SK-MEL-5 (cell line): ENCODE results near the gene CAP2. TPM values are rescaled to one million over a fixed set of nuclear protein-coding genes. Genes with fewer than 3 reads are reported as not detected.

Source experiments
- DNase-seq: peaks from one replicate; pipeline ENCODE4 v3.0.0-alpha.2; 2016; ENCODE audit warnings: low read depth, low spot score
- in situ Hi-C: cut with HindIII; loops from 2 replicates; pipeline ENCODE4 v1.10.0; 2016; ENCODE audit warnings: low sequenced_read_pairs, high pct_unique_total_duplicates, low pct_unique_long_range_greater_than_20kb
- polyA plus RNA-seq, 2 experiments: library from polyadenylated mRNA; depleted of rRNA; stranded (reverse); fragments of >200 nt; gene quantifications; 2 replicates each; pipeline ENCODE4 v1.2.3, GENCODE V29; 2015
- total RNA-seq: library from RNA; depleted of rRNA; stranded (reverse); fragments of >200 nt; shearing (Covaris generic); gene quantifications from 2 replicates; pipeline ENCODE4 v1.2.3, GENCODE V29; 2014; rRNA removed

CAP2 gene
- total RNA-seq = 21.3 and 21.8 TPM in 2 replicates
- 24.2 and 27.1 TPM in 2 replicates for polyA plus RNA-seq (2015; cell fraction: cytosol; rRNA removed)
- polyA plus RNA-seq (2015; cell fraction: nucleus; rRNA removed) = 11.4 and 17.3 TPM in 2 replicates

- in situ Hi-C loops = no loop called here
- DNase-seq = peak; percentile 73
Observed at GRCh38 chr6:17392978-17393891, at the start of gene CAP2. TSS of gene CAP2 (plus strand) at chr6:17393595. CDS start at chr6:17421556, 27,961 bp downstream.

GRCh38 chr6:17347012-17347411 is 46.4 kb upstream of the CAP2 start:
- in situ Hi-C loops = no loop called here

GRCh38 chr6:17349427-17349826 is 44.0 kb upstream of the CAP2 start:
- in situ Hi-C loops = no loop called here
- DNase-seq = no peak

More at GRCh38 chr6:17347012-17347411, 46.4 kb upstream of the CAP2 start:
- DNase-seq = no peak

GRCh38 chr6:17352302-17352701 is 41.1 kb upstream of the CAP2 start:
- in situ Hi-C loops = no loop called here

GRCh38 chr6:17353440-17354175 is 39.8 kb upstream of the CAP2 start:
- no peak for DNase-seq
- in situ Hi-C loops = no loop called here

More at GRCh38 chr6:17352302-17352701, 41.1 kb upstream of the CAP2 start:
- DNase-seq = no peak

GRCh38 chr6:17354700-17355403 is 38.5 kb upstream of the CAP2 start:
- DNase-seq = no peak
- in situ Hi-C loops = no loop called here

- no peak for DNase-seq
- in situ Hi-C loops = no loop called here
Observed at GRCh38 chr6:17355404-17355774, 38.0 kb upstream of the CAP2 start.

GRCh38 chr6:17358515-17358914 is 34.9 kb upstream of the CAP2 start:
- in situ Hi-C loops = no loop called here
- no peak for DNase-seq

- no peak for DNase-seq
- in situ Hi-C loops = no loop called here
Observed at GRCh38 chr6:17360564-17360963, 32.8 kb upstream of the CAP2 start.

GRCh38 chr6:17361013-17361412 is 32.4 kb upstream of the CAP2 start:
- in situ Hi-C loops = no loop called here

GRCh38 chr6:17365961-17366360 is 27.4 kb upstream of the CAP2 start:
- in situ Hi-C loops = no loop called here
- DNase-seq = no peak

More at GRCh38 chr6:17361013-17361412, 32.4 kb upstream of the CAP2 start:
- no peak for DNase-seq

GRCh38 chr6:17367868-17368267 is 25.5 kb upstream of the CAP2 start:
- no peak for DNase-seq
- in situ Hi-C loops = no loop called here

GRCh38 chr6:17381424-17382147 is 11.8 kb upstream of the CAP2 start:
- in situ Hi-C loops = no loop called here
- DNase-seq = no peak

GRCh38 chr6:17385660-17386059 is 7.7 kb upstream of the CAP2 start:
- DNase-seq = no peak

GRCh38 chr6:17388365-17388764 is 5.0 kb upstream of the CAP2 start:
- no peak for DNase-seq
- in situ Hi-C loops = no loop called here

More at GRCh38 chr6:17385660-17386059, 7.7 kb upstream of the CAP2 start:
- in situ Hi-C loops = no loop called here

GRCh38 chr6:17389274-17389847 is 4.0 kb upstream of the CAP2 start:
- in situ Hi-C loops = no loop called here
- peak; percentile 33 for DNase-seq

GRCh38 chr6:17390276-17390675 is 3.1 kb upstream of the CAP2 start:
- no peak for DNase-seq
- in situ Hi-C loops = no loop called here
